ENCODE data around the gene PCSK7. TPM values are rescaled to one million over a fixed set of nuclear protein-coding genes. Genes with fewer than 3 reads are reported as not detected.

Gene PCSK7
- total RNA-seq, 2 experiments from 2014 or later, result 229 to 247 TPM

DNA sequence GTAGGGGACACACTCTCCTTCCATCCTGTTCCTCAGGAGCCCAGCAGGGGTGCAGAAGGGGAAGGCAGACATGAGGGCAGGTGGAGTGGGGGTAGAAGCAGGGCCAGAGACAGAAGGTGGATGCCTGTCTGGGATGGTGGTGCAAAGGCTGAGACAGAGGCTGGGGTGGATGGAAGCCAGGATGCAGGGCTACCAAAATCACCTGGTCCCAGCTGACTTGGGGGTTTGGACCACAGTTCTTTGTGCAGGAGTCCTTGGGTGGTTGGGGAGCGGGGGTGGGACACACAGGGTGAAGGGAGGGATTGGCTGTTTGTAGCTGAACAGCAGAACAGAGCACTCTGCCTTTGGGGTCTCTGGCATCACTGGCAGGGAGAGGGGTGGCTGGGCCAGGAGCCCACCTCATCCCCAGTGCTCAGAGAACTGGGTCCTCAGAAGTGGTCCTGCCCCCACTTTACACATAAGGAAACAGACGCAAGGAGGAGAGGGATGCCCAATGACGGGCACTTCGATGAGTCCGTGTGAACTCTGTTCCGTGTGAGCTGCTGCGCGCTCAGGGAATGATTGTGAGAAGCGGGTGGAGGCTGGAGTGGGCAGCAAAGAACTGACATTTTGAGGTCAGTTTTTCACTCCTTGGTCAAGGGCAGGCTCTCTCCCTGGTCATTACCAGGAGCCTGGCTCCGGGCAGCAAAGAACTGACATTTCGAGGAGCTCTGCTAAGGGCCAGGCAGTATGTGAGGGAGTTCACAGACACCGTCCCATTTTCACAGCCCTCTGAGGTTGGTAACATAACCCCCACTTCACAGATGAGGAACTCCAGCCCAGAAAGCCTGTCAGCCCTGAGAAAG is 30.8 kb downstream of the PCSK7 start:
- POLR2A ChIA-PET, result interaction anchor here (0.8 kb wide), 1 partner anchor 22 kb away, joined by 3 read pairs; no protein-coding TSS in a partner anchor
- CTCF ChIA-PET, result no interaction called here

DNA sequence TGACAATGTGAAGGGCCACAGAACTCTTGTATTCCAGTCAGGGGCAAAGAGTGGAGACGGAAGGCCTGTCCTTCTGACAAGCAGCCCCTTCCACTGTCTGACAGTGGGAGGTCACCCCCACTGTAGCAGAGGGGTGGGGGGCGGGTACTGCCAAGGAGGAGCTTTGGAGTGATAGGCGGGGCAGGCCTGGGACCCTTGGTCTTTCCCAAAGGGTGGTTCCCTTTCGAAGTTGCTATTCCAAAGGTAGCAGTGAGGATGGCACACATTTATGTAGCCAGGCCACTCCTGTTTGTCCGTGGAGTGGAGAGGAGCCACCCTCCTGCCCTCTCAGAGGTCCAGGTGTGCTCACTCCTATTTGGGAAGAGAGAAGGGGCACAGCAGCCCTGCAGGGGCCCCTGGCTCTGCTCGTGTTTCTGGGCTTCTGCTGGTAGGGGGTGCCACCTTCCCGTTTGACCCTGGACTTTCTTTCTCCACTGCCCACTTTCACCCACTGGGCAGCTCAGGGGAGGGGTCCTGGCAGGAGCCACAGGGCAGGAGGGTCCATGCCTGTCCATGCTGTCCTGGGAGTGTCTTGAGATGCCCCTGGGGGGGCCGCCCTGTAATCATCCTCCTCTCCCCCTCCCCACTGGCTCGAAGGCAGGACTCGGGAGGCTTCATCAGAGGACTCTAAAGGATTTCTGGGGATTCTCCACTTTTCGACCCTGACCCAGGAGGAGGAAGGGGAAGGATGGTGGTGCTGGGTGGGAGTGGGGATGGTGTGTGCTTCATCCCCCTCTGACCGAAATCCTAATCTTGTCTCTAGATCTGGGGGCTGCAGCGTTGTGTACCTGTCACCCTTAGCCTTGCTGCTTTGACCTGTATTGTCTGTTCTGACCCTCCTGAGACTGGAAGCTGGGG is 31.7 kb downstream of the PCSK7 start:
- POLR2A ChIA-PET, result interaction anchor here (1.5 kb wide), 1 partner anchor 12 kb away, joined by 4 read pairs; no protein-coding TSS in a partner anchor
- no peaks in the 10 kb centered on the region for H3K9me3 Mint-ChIP-seq
- Histone ChIP-seq H3K4me1 (ENCODE audit: insufficient read depth, low read length) (no peaks in the 10 kb centered on the region), H3K4me3 (ENCODE audit: low read length) (no peak overlapping the region), H3K27me3 (ENCODE audit: control insufficient read depth in 1 of 2, insufficient read depth in 2 of 2, low read length in 2 of 2) (no peaks in the 10 kb centered on the region), H3K27ac (ENCODE audit: low read depth in 1 of 2, low read length in 2 of 2) (no peak overlapping the region), H3K9me3 (ENCODE audit: control insufficient read depth in 1 of 2, insufficient read depth in 1 of 2, low read length in 2 of 2) (no peaks in the 10 kb centered on the region), H3K36me3 (ENCODE audit: insufficient read depth, low read length) (peaks cover 28% of the 10 kb centered on the region)
- CTCF ChIA-PET, result no interaction called here
- H3K27me3 Mint-ChIP-seq, result no peaks in the 10 kb centered on the region
- intact Hi-C loops (cut with DNase I, micrococcal nuclease), result no loop called here
- no peak overlapping the region for H3K4me3 Mint-ChIP-seq
- H3K36me3 Mint-ChIP-seq (ENCODE audit: low read depth), result peaks cover 40% of the 10 kb centered on the region
- ATAC-seq (ENCODE audit: poor library complexity), result no peak
- TF ChIP-seq, protein P1, sequence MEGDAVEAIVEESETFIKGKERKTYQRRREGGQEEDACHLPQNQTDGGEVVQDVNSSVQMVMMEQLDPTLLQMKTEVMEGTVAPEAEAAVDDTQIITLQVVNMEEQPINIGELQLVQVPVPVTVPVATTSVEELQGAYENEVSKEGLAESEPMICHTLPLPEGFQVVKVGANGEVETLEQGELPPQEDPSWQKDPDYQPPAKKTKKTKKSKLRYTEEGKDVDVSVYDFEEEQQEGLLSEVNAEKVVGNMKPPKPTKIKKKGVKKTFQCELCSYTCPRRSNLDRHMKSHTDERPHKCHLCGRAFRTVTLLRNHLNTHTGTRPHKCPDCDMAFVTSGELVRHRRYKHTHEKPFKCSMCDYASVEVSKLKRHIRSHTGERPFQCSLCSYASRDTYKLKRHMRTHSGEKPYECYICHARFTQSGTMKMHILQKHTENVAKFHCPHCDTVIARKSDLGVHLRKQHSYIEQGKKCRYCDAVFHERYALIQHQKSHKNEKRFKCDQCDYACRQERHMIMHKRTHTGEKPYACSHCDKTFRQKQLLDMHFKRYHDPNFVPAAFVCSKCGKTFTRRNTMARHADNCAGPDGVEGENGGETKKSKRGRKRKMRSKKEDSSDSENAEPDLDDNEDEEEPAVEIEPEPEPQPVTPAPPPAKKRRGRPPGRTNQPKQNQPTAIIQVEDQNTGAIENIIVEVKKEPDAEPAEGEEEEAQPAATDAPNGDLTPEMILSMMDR (IDR thresholded peaks at IDR 0.05), result no peak
- H3K27ac Mint-ChIP-seq, result peak overlapping the region; percentile 30
- peaks cover 8% of the 10 kb centered on the region for H3K4me1 Mint-ChIP-seq (ENCODE audit: low read depth)
- no peak for DNase-seq

More for the DNA sequence above, 30.8 kb downstream of the PCSK7 start:
- H3K4me1 Mint-ChIP-seq (ENCODE audit: low read depth), result peaks cover 6% of the 10 kb centered on the region
- TF ChIP-seq, protein P1 (IDR thresholded peaks at IDR 0.05), result no peak
- H3K36me3 ChIP-seq (ENCODE audit: insufficient read depth, low read length), result peaks cover 29% of the 10 kb centered on the region
- H3K27me3 Mint-ChIP-seq, result no peaks in the 10 kb centered on the region
- no peaks in the 10 kb centered on the region for H3K4me1 ChIP-seq (ENCODE audit: insufficient read depth, low read length)
- H3K27ac Mint-ChIP-seq, result no peak overlapping the region
- DNase-seq, result no peak
- intact Hi-C loops (cut with DNase I, micrococcal nuclease), result no loop called here
- no peak overlapping the region for H3K27ac ChIP-seq (ENCODE audit: low read depth in 1 of 2, low read length in 2 of 2)
- H3K4me3 Mint-ChIP-seq, result no peak overlapping the region
- no peaks in the 10 kb centered on the region for H3K9me3 Mint-ChIP-seq
- peaks cover 36% of the 10 kb centered on the region for H3K36me3 Mint-ChIP-seq (ENCODE audit: low read depth)
- no peaks in the 10 kb centered on the region for H3K27me3 ChIP-seq (ENCODE audit: control insufficient read depth in 1 of 2, insufficient read depth in 2 of 2, low read length in 2 of 2)
- no peak for ATAC-seq (ENCODE audit: poor library complexity)
- H3K4me3 ChIP-seq (ENCODE audit: low read length), result no peak overlapping the region
- H3K9me3 ChIP-seq (ENCODE audit: control insufficient read depth in 1 of 2, insufficient read depth in 1 of 2, low read length in 2 of 2), result no peaks in the 10 kb centered on the region

DNA sequence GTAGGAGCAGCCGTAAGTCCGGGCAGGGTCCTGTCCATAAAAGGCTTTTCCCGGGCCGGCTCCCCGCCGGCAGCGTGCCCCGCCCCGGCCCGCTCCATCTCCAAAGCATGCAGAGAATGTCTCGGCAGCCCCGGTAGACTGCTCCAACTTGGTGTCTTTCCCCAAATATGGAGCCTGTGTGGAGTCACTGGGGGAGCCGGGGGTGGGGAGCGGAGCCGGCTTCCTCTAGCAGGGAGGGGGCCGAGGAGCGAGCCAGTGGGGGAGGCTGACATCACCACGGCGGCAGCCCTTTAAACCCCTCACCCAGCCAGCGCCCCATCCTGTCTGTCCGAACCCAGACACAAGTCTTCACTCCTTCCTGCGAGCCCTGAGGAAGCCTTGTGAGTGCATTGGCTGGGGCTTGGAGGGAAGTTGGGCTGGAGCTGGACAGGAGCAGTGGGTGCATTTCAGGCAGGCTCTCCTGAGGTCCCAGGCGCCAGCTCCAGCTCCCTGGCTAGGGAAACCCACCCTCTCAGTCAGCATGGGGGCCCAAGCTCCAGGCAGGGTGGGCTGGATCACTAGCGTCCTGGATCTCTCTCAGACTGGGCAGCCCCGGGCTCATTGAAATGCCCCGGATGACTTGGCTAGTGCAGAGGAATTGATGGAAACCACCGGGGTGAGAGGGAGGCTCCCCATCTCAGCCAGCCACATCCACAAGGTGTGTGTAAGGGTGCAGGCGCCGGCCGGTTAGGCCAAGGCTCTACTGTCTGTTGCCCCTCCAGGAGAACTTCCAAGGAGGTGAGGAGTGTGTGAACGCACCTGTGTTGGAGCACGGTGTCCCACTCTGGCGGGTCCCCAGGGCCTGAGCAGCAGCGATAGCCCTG is 32.6 kb downstream of the PCSK7 start, which contains the start of gene TAGLN:
TAGLN (plus strand) TSS at position 318 of the 863 bp plus-strand sequence. CDS start 3,644 bp downstream, outside the sequence.
- Mint-ChIP-seq H3K9me3 (no peaks in the 10 kb centered on the region), H3K4me1 (ENCODE audit: low read depth) (peaks cover 10% of the 10 kb centered on the region), H3K36me3 (ENCODE audit: low read depth) (peaks cover 35% of the 10 kb centered on the region), H3K27ac (peak within 1 kb of the TSS; percentile 30), H3K4me3 (no peak within 1 kb of the TSS), H3K27me3 (no peaks in the 10 kb centered on the region)
- Histone ChIP-seq H3K36me3 (ENCODE audit: insufficient read depth, low read length) (peaks cover 21% of the 10 kb centered on the region), H3K27me3 (ENCODE audit: control insufficient read depth in 1 of 2, insufficient read depth in 2 of 2, low read length in 2 of 2) (no peaks in the 10 kb centered on the region), H3K4me3 (ENCODE audit: low read length) (no peak within 1 kb of the TSS), H3K27ac (ENCODE audit: low read depth in 1 of 2, low read length in 2 of 2) (no peak within 1 kb of the TSS), H3K4me1 (ENCODE audit: insufficient read depth, low read length) (no peaks in the 10 kb centered on the region), H3K9me3 (ENCODE audit: control insufficient read depth in 1 of 2, insufficient read depth in 1 of 2, low read length in 2 of 2) (no peaks in the 10 kb centered on the region)
- ChIA-PET POLR2A (interaction anchor here (1.5 kb wide), 1 partner anchor 11 kb away, joined by 4 read pairs; no protein-coding TSS in a partner anchor), CTCF (no interaction called here)
- TF ChIP-seq, protein P1 (IDR thresholded peaks at IDR 0.05), result no peak
- no peak for DNase-seq
- intact Hi-C loops (cut with DNase I, micrococcal nuclease), result no loop called here
- no peak for ATAC-seq (ENCODE audit: poor library complexity)
